HCT116 (cell line): ENCODE measurements around the gene IL36B. TPM values are rescaled to one million over a fixed set of nuclear protein-coding genes. Genes with fewer than 3 reads are reported as not detected.

ENCODE experiments used
- ATAC-seq: fragments of 200-7000 bp; cut with Tn5 transposase; 2 replicates; pipeline ENCODE4 v1.9.1; 2020; ENCODE audit warnings: mild to moderate bottlenecking, moderate library complexity
- BruUV-seq: library from RNA; stranded (reverse); fragments of 400-500 nt; replicated peaks from 2 replicates; lab custom pipeline; 2021; lab: Mats Ljungman, UMichigan
- CTCF ChIA-PET: fragments of 300-600 bp; sonication (Branson Sonifier 250); formaldehyde crosslinking; loops from one replicate; lab custom pipeline; 2021; ENCODE audit warnings: antibody characterized with exemption; lab: Charles Lee
- POLR2A ChIA-PET: fragments of 300-600, 350-600 bp; sonication (Branson Sonifier 250); formaldehyde crosslinking; loops from one replicate; lab custom pipeline; 2021; ENCODE audit warnings: antibody characterized with exemption; lab: Charles Lee
- RAD21 ChIA-PET, 2 experiments: fragments of 300-600 bp; sonication (Branson Sonifier 250); formaldehyde crosslinking; loops; one replicate each; lab custom pipeline; 2023; ENCODE audit warnings: low total read pairs in 2 of 2; ENCODE audit not compliant: uncharacterized antibody in 2 of 2, unreplicated experiment in 2 of 2, low non-redundant PET in 1 of 2; lab: Charles Lee
- DNase-seq: peaks from one replicate; pipeline ENCODE4 v3.0.0-alpha.2; 2010; ENCODE audit warnings: low read depth, low spot score
- H2AFZ ChIP-seq: fragments of 200-600 bp; shearing (Covaris generic), sonication (generic); 2 replicates; pipeline ENCODE4 v1.6.1; 2017; ENCODE audit warnings: low read depth, mixed run types, mixed read lengths, antibody characterized with exemption, low read length; ENCODE audit not compliant: poor library complexity, severe bottlenecking
- H3K27ac ChIP-seq: 2 replicates; pipeline ENCODE4 v1.5.1; 2012; ENCODE audit warnings: low read depth, low read length
- H3K27me3 ChIP-seq: fragments of 200-600 bp; sonication (generic); 2 replicates; pipeline ENCODE4 v1.6.1; 2016; ENCODE audit warnings: mixed run types, low read length, mixed read lengths; ENCODE audit not compliant: insufficient read depth
- H3K36me3 ChIP-seq, 2 experiments: fragments of 200-500 bp in 1 of 2; fragments of 200-600 bp in 1 of 2; sonication (Bioruptor generic) in 1 of 2; sonication (generic) in 1 of 2; 2 replicates each; pipeline versions ENCODE4 v1.5.1 to v1.6.1; 2014 to 2016; ENCODE audit warnings: low read length in 2 of 2, inconsistent platforms in 1 of 2, mixed read lengths in 1 of 2, mixed run types in 1 of 2; ENCODE audit not compliant: insufficient read depth in 2 of 2, control insufficient read depth in 1 of 2
- H3K4me1 ChIP-seq, 2 experiments: fragments of 200-600 bp in 1 of 2; sonication (generic) in 1 of 2; 2 replicates each; pipeline versions ENCODE4 v1.5.1 to v1.6.1; 2012 to 2017; ENCODE audit warnings: low read length in 2 of 2, inconsistent platforms in 1 of 2, mild to moderate bottlenecking in 1 of 2, mixed read lengths in 1 of 2, mixed run types in 1 of 2, moderate library complexity in 1 of 2; ENCODE audit not compliant: insufficient read depth in 2 of 2, control insufficient read depth in 1 of 2
- H3K4me2 ChIP-seq: fragments of 200-600 bp; sonication (generic); 2 replicates; pipeline ENCODE4 v1.6.1; 2017; ENCODE audit warnings: mixed run types, low read length, mixed read lengths
- H3K4me3 ChIP-seq, 2 experiments: fragments of 200-600 bp in 1 of 2; sonication (generic) in 1 of 2; replicated peaks in 1 of 2; 2 replicates each; pipeline ENCODE4 v1.5.1; 2011 to 2016; ENCODE audit warnings: low read length in 2 of 2, control low read depth in 1 of 2, low read depth in 1 of 2, mild to moderate bottlenecking in 1 of 2, mixed read lengths in 1 of 2, mixed run types in 1 of 2
- H3K79me2 ChIP-seq: fragments of 200-600 bp; sonication (generic); 2 replicates; pipeline ENCODE4 v1.6.1; 2017; ENCODE audit warnings: mild to moderate bottlenecking, mixed run types, low read length, moderate library complexity, mixed read lengths; ENCODE audit not compliant: insufficient read depth
- H3K9ac ChIP-seq: fragments of 200-600 bp; sonication (generic); 2 replicates; pipeline ENCODE4 v1.6.1; 2016; ENCODE audit warnings: low read length, mixed read lengths
- H3K9me2 ChIP-seq: fragments of 200-600 bp; sonication (generic), shearing (Covaris generic); 2 replicates; pipeline ENCODE4 v1.6.1; 2017; ENCODE audit warnings: mixed run types, mild to moderate bottlenecking, moderate library complexity; ENCODE audit not compliant: insufficient read depth
- H3K9me3 ChIP-seq, 2 experiments: fragments of 200-500 bp in 1 of 2; fragments of 200-600 bp in 1 of 2; sonication (Bioruptor generic) in 1 of 2; sonication (generic) in 1 of 2; 2 replicates each; pipeline ENCODE4 v1.6.1; 2014 to 2017; ENCODE audit warnings: low read length in 2 of 2, mixed read lengths in 2 of 2, inconsistent platforms in 1 of 2, low read depth in 1 of 2, mild to moderate bottlenecking in 1 of 2, mixed run types in 1 of 2, moderate library complexity in 1 of 2; ENCODE audit not compliant: control insufficient read depth in 1 of 2, insufficient read depth in 1 of 2
- H4K20me1 ChIP-seq: fragments of 200-600 bp; sonication (generic), shearing (Covaris generic); 2 replicates; pipeline ENCODE4 v1.6.1; 2017; ENCODE audit warnings: mixed run types, mild to moderate bottlenecking, moderate library complexity; ENCODE audit not compliant: insufficient read depth
- CBX3 ChIP-seq: IDR thresholded peaks from 2 replicates; pipeline ENCODE4 v1.6.1; 2012; ENCODE audit warnings: low read depth
- CEBPB ChIP-seq: IDR thresholded peaks from 2 replicates; pipeline ENCODE4 v1.6.1; 2012; ENCODE audit warnings: low read depth
- EGR1 ChIP-seq: IDR thresholded peaks from 2 replicates; pipeline ENCODE4 v1.6.1; 2012; ENCODE audit warnings: low read depth
- EZH2 ChIP-seq: fragments of 200-600 bp; sonication (generic); IDR thresholded peaks from 2 replicates; pipeline ENCODE4 v1.6.1; 2017; ENCODE audit warnings: antibody characterized with exemption, mixed run types
- EZH2phosphoT487 ChIP-seq: fragments of 200-600 bp; IDR thresholded peaks from 2 replicates; pipeline ENCODE4 v1.6.1; 2018; ENCODE audit warnings: antibody characterized with exemption, borderline replicate concordance
- JUND ChIP-seq: IDR thresholded peaks from 2 replicates; pipeline ENCODE4 v1.6.1; 2012
- MAX ChIP-seq: IDR thresholded peaks from 2 replicates; pipeline ENCODE4 v1.6.1; 2012
- POLR2AphosphoS5 ChIP-seq: IDR thresholded peaks from 2 replicates; pipeline ENCODE4 v1.6.1; 2011; ENCODE audit warnings: mild to moderate bottlenecking, low read depth, low read length, moderate library complexity
- REST ChIP-seq: IDR thresholded peaks from 2 replicates; pipeline ENCODE4 v1.6.1; 2012; ENCODE audit warnings: low read depth
- SIN3A ChIP-seq: IDR thresholded peaks from 2 replicates; pipeline ENCODE4 v1.6.1; 2012; ENCODE audit warnings: low read depth
- SP1 ChIP-seq: IDR thresholded peaks from 2 replicates; pipeline ENCODE4 v1.6.1; 2012; ENCODE audit warnings: low read depth
- SRF ChIP-seq: IDR thresholded peaks from 2 replicates; pipeline ENCODE4 v1.6.1; 2012; ENCODE audit warnings: low read depth
- TCF7L2 ChIP-seq: IDR thresholded peaks from 2 replicates; pipeline ENCODE4 v1.7.0; 2011; ENCODE audit warnings: borderline replicate concordance, inconsistent platforms; ENCODE audit not compliant: insufficient read depth, insufficient read length; ENCODE audit errors: extremely low read depth
- YY1 ChIP-seq: IDR thresholded peaks from 2 replicates; pipeline ENCODE4 v1.6.1; 2011; ENCODE audit warnings: low read length, low read depth, moderate library complexity, mild to moderate bottlenecking; ENCODE audit not compliant: insufficient replicate concordance; ENCODE audit errors: extremely low read depth
- ZBTB33 ChIP-seq: IDR thresholded peaks from 2 replicates; pipeline ENCODE4 v1.6.1; 2011; ENCODE audit warnings: mild to moderate bottlenecking, low read length, moderate library complexity; ENCODE audit not compliant: insufficient replicate concordance; ENCODE audit errors: extremely low read depth
- ZFX ChIP-seq: fragments of 450-650 bp; IDR thresholded peaks from 2 replicates; pipeline ENCODE4 v1.6.1; 2017
- ZNF274 ChIP-seq: fragments of 200-500 bp; sonication (Bioruptor generic); IDR thresholded peaks from 2 replicates; pipeline ENCODE4 v1.6.1; 2014; ENCODE audit warnings: mild to moderate bottlenecking, low read depth, low read length, inconsistent platforms
- intact Hi-C: fragments of 100-400 bp; cut with micrococcal nuclease; formaldehyde crosslinking; loops from 2 replicates; pipeline ENCODE4 v1.10.0; 2022
- total RNA-seq: library from RNA; stranded (reverse); gene quantifications from one replicate; pipeline ENCODE4 v1.2.1, GENCODE V29; 2021; ENCODE audit not compliant: unreplicated experiment
- TF ChIP-seq, protein P1 (sequence below), 3 experiments: fragments of 200-600 bp in 1 of 3; sonication (generic) in 1 of 3; IDR thresholded peaks in 2 of 3; conservative IDR thresholded peaks in 1 of 3; 2 replicates each; pipeline ENCODE4 v1.5.1; 2012 to 2017; ENCODE audit warnings: low read depth in 2 of 3, low read length in 2 of 3, antibody characterized with exemption in 1 of 3, borderline replicate concordance in 1 of 3, control low read depth in 1 of 3, mild to moderate bottlenecking in 1 of 3, mixed read lengths in 1 of 3, mixed run types in 1 of 3, moderate library complexity in 1 of 3; ENCODE audit not compliant: insufficient read depth in 1 of 3

The IL36B gene
- total RNA-seq, 1 experiment from 2014 or later: not detected

GRCh38 chr2:113018509-113018908 is 34.2 kb downstream of the IL36B start (continued):
- TF ChIP-seq REST (no peak), EZH2 (no peak), SP1 (no peak), CEBPB (no peak), EZH2phosphoT487 (no peak), SRF (no peak), YY1 (no peak), TCF7L2 (no peak), ZNF274 (no peak), SIN3A (no peak)

DNA sequence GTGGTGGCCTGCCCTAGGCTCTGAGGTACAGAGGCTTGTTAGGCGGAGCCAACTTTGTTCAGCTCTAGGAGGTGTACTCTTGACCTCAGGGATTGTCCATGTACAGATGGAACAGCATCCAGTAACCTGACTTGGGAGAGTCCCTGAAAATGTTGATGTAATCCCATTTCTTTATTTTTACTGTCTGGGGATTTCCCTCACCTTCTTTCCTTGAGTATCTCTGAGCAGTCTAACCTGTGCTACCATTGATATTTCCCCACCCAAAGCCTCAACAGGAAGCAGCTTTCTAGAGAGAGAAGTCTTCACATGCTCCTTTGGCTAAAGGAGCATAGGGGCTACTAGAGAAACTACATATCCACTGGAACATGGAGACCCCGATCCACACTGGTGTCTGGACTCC is 37.0 kb downstream of the IL36B start:
- no TSS peak for BruUV-seq
- RAD21 ChIA-PET: no interaction called here
- Histone ChIP-seq H3K27ac (no peak overlapping the region), H3K4me2 (no peak overlapping the region), H3K9ac (no peak overlapping the region), H4K20me1 (no peaks in the 10 kb centered on the region), H3K4me3 (no peak overlapping the region), H3K4me1 (no peaks in the 10 kb centered on the region), H3K36me3 (no peaks in the 10 kb centered on the region), H3K9me3 (no peaks in the 10 kb centered on the region), H3K79me2 (no peaks in the 10 kb centered on the region), H3K9me2 (no peaks in the 10 kb centered on the region), H2AFZ (no peak overlapping the region), H3K27me3 (no peaks in the 10 kb centered on the region)
- DNase-seq: no peak
- POLR2A ChIA-PET: no interaction called here
- intact Hi-C loops: no loop called here
- no peak for ATAC-seq
- CTCF ChIA-PET: no interaction called here
- TF ChIP-seq EZH2phosphoT487: no peak
- TF ChIP-seq ZFX: no peak
- TF ChIP-seq, protein P1, sequence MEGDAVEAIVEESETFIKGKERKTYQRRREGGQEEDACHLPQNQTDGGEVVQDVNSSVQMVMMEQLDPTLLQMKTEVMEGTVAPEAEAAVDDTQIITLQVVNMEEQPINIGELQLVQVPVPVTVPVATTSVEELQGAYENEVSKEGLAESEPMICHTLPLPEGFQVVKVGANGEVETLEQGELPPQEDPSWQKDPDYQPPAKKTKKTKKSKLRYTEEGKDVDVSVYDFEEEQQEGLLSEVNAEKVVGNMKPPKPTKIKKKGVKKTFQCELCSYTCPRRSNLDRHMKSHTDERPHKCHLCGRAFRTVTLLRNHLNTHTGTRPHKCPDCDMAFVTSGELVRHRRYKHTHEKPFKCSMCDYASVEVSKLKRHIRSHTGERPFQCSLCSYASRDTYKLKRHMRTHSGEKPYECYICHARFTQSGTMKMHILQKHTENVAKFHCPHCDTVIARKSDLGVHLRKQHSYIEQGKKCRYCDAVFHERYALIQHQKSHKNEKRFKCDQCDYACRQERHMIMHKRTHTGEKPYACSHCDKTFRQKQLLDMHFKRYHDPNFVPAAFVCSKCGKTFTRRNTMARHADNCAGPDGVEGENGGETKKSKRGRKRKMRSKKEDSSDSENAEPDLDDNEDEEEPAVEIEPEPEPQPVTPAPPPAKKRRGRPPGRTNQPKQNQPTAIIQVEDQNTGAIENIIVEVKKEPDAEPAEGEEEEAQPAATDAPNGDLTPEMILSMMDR (IDR thresholded peaks at IDR 0.05 in 2 of 3, conservative IDR thresholded peaks at IDR 0.05 in 1 of 3; ENCODE audit: borderline replicate concordance in 1 of 3, insufficient read depth in 1 of 3, low read depth in 2 of 3, low read length in 2 of 3): no peak
- TF ChIP-seq EGR1: no peak
- TF ChIP-seq ZBTB33: no peak
- TF ChIP-seq MAX: no peak
- no peak for TF ChIP-seq JUND
- no peak for TF ChIP-seq CEBPB
- TF ChIP-seq POLR2AphosphoS5: no peak
- no peak for TF ChIP-seq CBX3
